Measurements from ENCODE around the gene GALM.
"Not testable (repeated sequence)": the region's sequence is repeated elsewhere in the genome, so short reads cannot be mapped to it uniquely, and the experiment has no call there.

The GALM gene

DNA sequence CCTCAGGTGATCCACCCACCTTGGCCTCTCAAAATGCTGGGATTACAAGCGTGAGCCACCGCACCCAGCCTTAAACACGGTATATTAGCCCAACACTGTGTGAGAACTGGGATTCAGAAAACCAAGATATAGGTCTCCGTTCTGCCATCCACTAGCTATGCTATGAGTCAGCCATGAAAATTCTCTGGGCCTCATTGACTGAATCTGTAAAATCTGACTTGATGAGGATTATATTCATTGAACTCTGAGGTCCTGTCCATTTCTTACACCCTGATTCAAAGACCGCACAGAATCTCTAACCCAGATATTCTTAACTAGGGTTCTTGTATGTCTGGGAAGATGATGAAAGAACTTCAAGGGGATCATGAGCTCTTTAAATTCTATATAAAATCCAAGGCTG is 37.4 kb downstream of the GALM start:
- not testable (repeated sequence) for H3K79me1 ChIP-seq (ENCODE audit: low read length); H3K27me3 ChIP-seq (ENCODE audit: insufficient read depth, low read length); H3K36me3 ChIP-seq (ENCODE audit: control insufficient read depth in 1 of 2, insufficient read depth in 2 of 2, low read length in 2 of 2); H2AK5ac ChIP-seq (ENCODE audit: low read length); H3K4me1 ChIP-seq (ENCODE audit: control insufficient read depth in 1 of 2, insufficient read depth in 2 of 2, low read length in 2 of 2); H3K4me3 ChIP-seq (ENCODE audit: low read depth, low read length); H3K4ac ChIP-seq (ENCODE audit: low read depth, low read length); H3K18ac ChIP-seq (ENCODE audit: low read length); H3K14ac ChIP-seq (ENCODE audit: low read length); H3K23ac ChIP-seq (ENCODE audit: low read length); H3K9me3 ChIP-seq (ENCODE audit: insufficient read depth, low read depth, low read length); H4K8ac ChIP-seq (ENCODE audit: low read depth, low read length); H3K79me2 ChIP-seq (ENCODE audit: control insufficient read depth, insufficient read depth, low read length, poor library complexity); H2BK12ac ChIP-seq (ENCODE audit: low read length); H3K4me2 ChIP-seq (ENCODE audit: low read length); H3K27ac ChIP-seq (ENCODE audit: low read depth, low read length); H3K9ac ChIP-seq (ENCODE audit: low read length); H2BK5ac ChIP-seq (ENCODE audit: low read depth, low read length, poor library complexity); H4K12ac ChIP-seq (ENCODE audit: low read depth, low read length); H4K91ac ChIP-seq (ENCODE audit: low read depth, low read length); H2BK120ac ChIP-seq (ENCODE audit: insufficient read depth, low read length, poor library complexity); H2AFZ ChIP-seq (ENCODE audit: insufficient read depth, low read length, poor library complexity)
- peak in 1 of 2 donors; percentile 57 for DNase-seq
- no CpG with 5 or more reads among the region's 5 CpGs for WGBS (ENCODE audit: extremely low coverage, insufficient coverage, insufficient read length)

DNA sequence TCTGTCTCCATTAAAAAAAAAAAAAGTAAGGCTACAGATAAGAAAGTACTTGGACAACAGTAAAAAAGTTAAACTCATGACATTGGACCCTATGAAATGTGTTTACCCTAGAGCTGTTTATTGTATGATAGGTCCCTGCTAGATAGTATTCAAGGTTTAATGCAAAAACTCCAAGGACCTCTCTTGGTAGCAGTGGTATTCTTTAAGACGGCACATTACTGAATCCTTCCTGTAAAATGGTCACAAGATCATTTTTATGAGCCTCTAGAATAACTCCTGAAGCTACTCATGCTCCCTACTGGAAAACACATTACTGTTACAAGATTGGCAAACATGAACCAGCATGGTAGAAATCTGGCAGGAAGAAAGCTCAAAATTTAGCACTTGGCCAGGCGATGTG is 38.8 kb downstream of the GALM start:
- Histone ChIP-seq H2BK120ac (ENCODE audit: insufficient read depth, low read length, poor library complexity) (no peak overlapping the region), H3K4me1 (ENCODE audit: control insufficient read depth in 1 of 2, insufficient read depth in 2 of 2, low read length in 2 of 2) (no peaks in the 10 kb centered on the region), H4K91ac (ENCODE audit: low read depth, low read length) (no peak overlapping the region), H3K4ac (ENCODE audit: low read depth, low read length) (no peak overlapping the region), H2BK5ac (ENCODE audit: low read depth, low read length, poor library complexity) (no peak overlapping the region), H3K27ac (ENCODE audit: low read depth, low read length) (no peak overlapping the region), H2AFZ (ENCODE audit: insufficient read depth, low read length, poor library complexity) (no peak overlapping the region), H2BK12ac (ENCODE audit: low read length) (no peak overlapping the region), H3K36me3 (ENCODE audit: control insufficient read depth in 1 of 2, insufficient read depth in 2 of 2, low read length in 2 of 2) (no peaks in the 10 kb centered on the region), H3K79me1 (ENCODE audit: low read length) (no peaks in the 10 kb centered on the region), H3K4me3 (ENCODE audit: low read depth, low read length) (no peak overlapping the region), H3K79me2 (ENCODE audit: control insufficient read depth, insufficient read depth, low read length, poor library complexity) (no peaks in the 10 kb centered on the region), H3K23ac (ENCODE audit: low read length) (no peak overlapping the region), H4K8ac (ENCODE audit: low read depth, low read length) (no peak overlapping the region), H4K12ac (ENCODE audit: low read depth, low read length) (no peak overlapping the region), H3K18ac (ENCODE audit: low read length) (no peak overlapping the region), H3K14ac (ENCODE audit: low read length) (no peak overlapping the region), H3K9ac (ENCODE audit: low read length) (no peak overlapping the region), H3K4me2 (ENCODE audit: low read length) (no peak overlapping the region), H2AK5ac (ENCODE audit: low read length) (no peak overlapping the region), H3K27me3 (ENCODE audit: insufficient read depth, low read length) (no peaks in the 10 kb centered on the region), H3K9me3 (ENCODE audit: insufficient read depth, low read depth, low read length) (no peaks in the 10 kb centered on the region)
- no peak for DNase-seq
- no CpG with 5 or more reads among the region's 2 CpGs for WGBS (ENCODE audit: extremely low coverage, insufficient coverage, insufficient read length)

DNA sequence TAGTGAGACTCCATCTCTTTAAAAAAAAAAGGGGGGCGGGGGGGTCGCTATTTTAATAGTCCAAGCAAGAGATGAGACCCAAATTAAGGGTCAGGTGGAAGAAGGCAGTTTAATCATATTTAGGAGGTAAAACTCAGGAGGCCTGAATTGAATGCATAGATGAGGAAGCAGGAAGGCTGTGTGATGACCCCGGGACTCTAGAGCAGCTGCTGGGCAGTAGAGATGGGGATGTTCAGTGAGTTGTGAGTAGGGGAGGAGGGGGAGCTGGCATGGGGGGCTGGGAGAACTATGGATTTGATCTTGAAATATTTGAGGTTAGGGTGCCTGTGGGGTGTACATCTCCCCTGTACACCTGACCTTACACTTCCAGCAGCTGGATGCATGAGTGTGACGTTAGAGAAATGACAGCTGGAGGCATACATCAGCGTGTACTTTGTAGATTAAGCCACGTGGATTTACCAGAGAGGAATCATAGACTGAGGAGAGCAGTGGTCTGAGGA is 41.0 kb downstream of the GALM start:
- Histone ChIP-seq H3K27ac (ENCODE audit: low read depth, low read length) (no peak overlapping the region), H3K18ac (ENCODE audit: low read length) (no peak overlapping the region), H3K36me3 (ENCODE audit: control insufficient read depth in 1 of 2, insufficient read depth in 2 of 2, low read length in 2 of 2) (no peaks in the 10 kb centered on the region), H3K4ac (ENCODE audit: low read depth, low read length) (no peak overlapping the region), H3K14ac (ENCODE audit: low read length) (no peak overlapping the region), H4K12ac (ENCODE audit: low read depth, low read length) (no peak overlapping the region), H2AFZ (ENCODE audit: insufficient read depth, low read length, poor library complexity) (no peak overlapping the region), H3K79me2 (ENCODE audit: control insufficient read depth, insufficient read depth, low read length, poor library complexity) (no peaks in the 10 kb centered on the region), H4K8ac (ENCODE audit: low read depth, low read length) (no peak overlapping the region), H3K4me1 (ENCODE audit: control insufficient read depth in 1 of 2, insufficient read depth in 2 of 2, low read length in 2 of 2) (no peaks in the 10 kb centered on the region), H3K27me3 (ENCODE audit: insufficient read depth, low read length) (no peaks in the 10 kb centered on the region), H2BK120ac (ENCODE audit: insufficient read depth, low read length, poor library complexity) (no peak overlapping the region), H3K79me1 (ENCODE audit: low read length) (no peaks in the 10 kb centered on the region), H4K91ac (ENCODE audit: low read depth, low read length) (no peak overlapping the region), H3K9ac (ENCODE audit: low read length) (no peak overlapping the region), H2BK12ac (ENCODE audit: low read length) (no peak overlapping the region), H3K23ac (ENCODE audit: low read length) (no peak overlapping the region), H2BK5ac (ENCODE audit: low read depth, low read length, poor library complexity) (no peak overlapping the region), H2AK5ac (ENCODE audit: low read length) (no peak overlapping the region), H3K4me3 (ENCODE audit: low read depth, low read length) (no peak overlapping the region), H3K4me2 (ENCODE audit: low read length) (no peak overlapping the region), H3K9me3 (ENCODE audit: insufficient read depth, low read depth, low read length) (no peaks in the 10 kb centered on the region)
- no CpG with 5 or more reads among the region's 6 CpGs for WGBS (ENCODE audit: extremely low coverage, insufficient coverage, insufficient read length)
- no peak for DNase-seq

DNA sequence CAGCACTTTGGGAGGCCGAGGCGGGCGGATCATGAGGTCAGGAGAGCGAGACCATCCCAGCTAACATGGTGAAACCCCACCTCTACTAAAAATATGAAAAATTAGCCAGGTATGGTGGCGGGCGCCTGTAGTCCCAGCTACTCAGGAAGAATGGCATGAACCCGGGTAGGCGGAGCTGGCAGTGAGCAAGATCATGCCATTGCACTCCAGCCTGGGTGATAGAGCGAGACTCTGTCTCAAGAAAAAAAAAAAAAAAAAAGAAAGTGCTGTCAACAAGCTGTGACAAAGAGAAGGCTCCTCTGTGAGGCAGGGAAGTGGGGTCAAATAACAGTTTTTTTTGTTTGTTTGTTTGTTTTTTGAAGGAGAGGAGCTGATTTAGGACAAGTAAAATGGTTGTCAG is 42.6 kb downstream of the GALM start:
- not testable (repeated sequence) for H2BK12ac ChIP-seq (ENCODE audit: low read length); H2BK120ac ChIP-seq (ENCODE audit: insufficient read depth, low read length, poor library complexity); H3K23ac ChIP-seq (ENCODE audit: low read length); H3K9me3 ChIP-seq (ENCODE audit: insufficient read depth, low read depth, low read length); H4K12ac ChIP-seq (ENCODE audit: low read depth, low read length); H3K14ac ChIP-seq (ENCODE audit: low read length); H3K4me3 ChIP-seq (ENCODE audit: low read depth, low read length); H3K36me3 ChIP-seq (ENCODE audit: control insufficient read depth in 1 of 2, insufficient read depth in 2 of 2, low read length in 2 of 2); H3K27me3 ChIP-seq (ENCODE audit: insufficient read depth, low read length); H3K27ac ChIP-seq (ENCODE audit: low read depth, low read length); H3K79me2 ChIP-seq (ENCODE audit: control insufficient read depth, insufficient read depth, low read length, poor library complexity); H3K4me2 ChIP-seq (ENCODE audit: low read length); H3K18ac ChIP-seq (ENCODE audit: low read length); H3K9ac ChIP-seq (ENCODE audit: low read length); H3K79me1 ChIP-seq (ENCODE audit: low read length); H2AK5ac ChIP-seq (ENCODE audit: low read length); H2BK5ac ChIP-seq (ENCODE audit: low read depth, low read length, poor library complexity); H4K91ac ChIP-seq (ENCODE audit: low read depth, low read length); DNase-seq; H3K4ac ChIP-seq (ENCODE audit: low read depth, low read length); H4K8ac ChIP-seq (ENCODE audit: low read depth, low read length); H3K4me1 ChIP-seq (ENCODE audit: control insufficient read depth in 1 of 2, insufficient read depth in 2 of 2, low read length in 2 of 2); H2AFZ ChIP-seq (ENCODE audit: insufficient read depth, low read length, poor library complexity)
- no CpG with 5 or more reads among the region's 9 CpGs for WGBS (ENCODE audit: extremely low coverage, insufficient coverage, insufficient read length)
